HG03558 (cell line): Measurements from ENCODE around the gene OGDHL.
"Not testable (repeated sequence)": the region's sequence is repeated elsewhere in the genome, so short reads cannot be mapped to it uniquely, and the experiment has no call there.

ENCODE experiments used
- ATAC-seq: cut with Tn5 transposase; IDR thresholded peaks from one replicate; pipeline ENCODE4 v1.9.1; 2021; ENCODE audit warnings: moderate number of reproducible peaks; ENCODE audit not compliant: unreplicated experiment; ENCODE audit errors: extremely low read depth

Gene OGDHL

DNA sequence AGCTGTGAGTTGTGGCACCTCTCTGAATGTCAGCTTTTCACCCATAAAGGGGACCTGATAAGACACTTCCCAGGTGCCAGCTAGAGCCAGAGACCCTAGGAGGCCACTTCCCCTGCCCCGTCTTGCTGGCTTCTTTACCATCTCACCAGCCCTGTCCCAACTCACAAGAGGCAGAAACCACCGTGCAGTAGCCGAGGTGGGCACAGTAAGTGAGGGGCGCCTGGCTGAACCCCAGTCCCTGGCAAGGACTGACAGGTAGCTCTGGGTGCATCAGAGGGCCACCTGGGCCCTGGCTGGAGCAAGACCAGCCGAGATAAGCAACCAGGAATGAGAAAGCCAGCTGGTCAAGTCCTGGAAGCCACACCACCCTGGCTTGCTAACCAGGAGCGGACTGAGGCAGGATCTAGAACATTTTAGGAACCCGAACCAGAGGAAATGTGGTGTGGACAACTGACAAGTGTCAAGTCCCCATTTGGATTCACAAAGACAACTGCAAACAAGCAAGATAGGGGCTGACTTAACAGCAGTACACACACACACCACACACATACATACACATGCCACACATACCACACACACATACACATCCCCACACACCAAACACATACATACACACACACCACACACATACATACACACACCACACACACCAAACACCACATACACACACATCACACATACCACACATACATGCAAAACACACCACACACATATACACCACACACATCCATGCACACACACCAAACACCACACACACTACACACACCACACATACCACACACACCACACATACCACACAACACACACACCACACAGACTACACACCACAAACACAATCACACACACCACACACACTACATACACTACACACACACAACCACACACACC, 20.8 kb downstream of the OGDHL start:
- no peak for ATAC-seq

DNA sequence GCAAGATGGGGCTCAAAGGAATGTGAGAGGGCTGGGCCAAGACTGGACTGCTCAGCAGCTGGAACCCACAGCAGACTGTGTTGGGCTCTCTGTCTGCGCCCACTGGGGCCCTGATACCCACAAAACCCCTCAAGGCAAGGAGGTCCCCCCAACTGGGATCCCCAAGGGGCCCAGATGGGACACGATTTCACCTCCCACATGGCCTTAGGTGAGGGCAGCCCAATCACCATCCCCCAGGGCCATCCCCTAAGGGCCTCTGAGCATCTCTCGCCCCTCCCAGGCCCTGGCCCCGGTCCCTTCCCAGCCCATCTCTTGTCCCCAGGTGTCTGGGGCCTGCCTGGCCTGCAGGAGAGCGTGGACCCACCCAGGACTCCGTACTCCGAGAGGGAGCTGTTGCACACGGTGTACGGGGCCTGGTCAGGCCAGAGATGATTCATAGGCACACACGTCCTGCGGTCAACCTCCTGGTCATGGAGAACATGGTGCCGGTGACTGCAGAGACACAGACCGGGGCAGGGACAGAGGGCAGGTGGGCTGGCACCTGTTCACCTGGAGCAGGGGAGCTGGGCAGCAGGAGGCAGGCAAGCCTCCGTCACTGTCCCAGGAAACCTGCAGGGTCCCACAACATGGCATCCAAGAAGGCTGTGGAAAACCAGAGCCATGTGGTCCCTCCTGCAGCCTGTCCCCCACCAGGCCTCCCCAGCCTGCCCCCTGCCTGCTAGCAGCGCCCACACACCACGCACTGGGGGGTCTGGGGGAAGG, 21.6 kb downstream of the OGDHL start:
- ATAC-seq = no peak

DNA sequence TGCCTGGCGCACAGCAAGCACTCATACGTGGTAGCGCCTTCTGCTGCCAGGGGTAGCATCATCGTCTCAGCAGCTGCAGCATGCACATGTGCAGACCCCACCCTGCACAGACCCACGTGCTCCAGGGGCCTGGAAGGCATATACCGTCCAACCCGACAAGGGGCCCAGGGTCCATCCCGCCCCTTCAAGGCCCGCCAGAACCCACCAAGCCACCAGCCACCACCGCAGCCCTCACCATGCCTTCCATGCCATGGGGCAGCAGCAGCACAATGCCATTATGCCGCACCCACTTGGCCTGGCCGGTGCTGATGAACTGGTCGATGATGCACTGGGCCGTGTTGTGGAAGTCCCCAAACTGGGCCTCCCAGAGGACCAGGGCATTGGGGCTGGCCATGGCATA, 22.7 kb downstream of the OGDHL start:
- no peak for ATAC-seq

DNA sequence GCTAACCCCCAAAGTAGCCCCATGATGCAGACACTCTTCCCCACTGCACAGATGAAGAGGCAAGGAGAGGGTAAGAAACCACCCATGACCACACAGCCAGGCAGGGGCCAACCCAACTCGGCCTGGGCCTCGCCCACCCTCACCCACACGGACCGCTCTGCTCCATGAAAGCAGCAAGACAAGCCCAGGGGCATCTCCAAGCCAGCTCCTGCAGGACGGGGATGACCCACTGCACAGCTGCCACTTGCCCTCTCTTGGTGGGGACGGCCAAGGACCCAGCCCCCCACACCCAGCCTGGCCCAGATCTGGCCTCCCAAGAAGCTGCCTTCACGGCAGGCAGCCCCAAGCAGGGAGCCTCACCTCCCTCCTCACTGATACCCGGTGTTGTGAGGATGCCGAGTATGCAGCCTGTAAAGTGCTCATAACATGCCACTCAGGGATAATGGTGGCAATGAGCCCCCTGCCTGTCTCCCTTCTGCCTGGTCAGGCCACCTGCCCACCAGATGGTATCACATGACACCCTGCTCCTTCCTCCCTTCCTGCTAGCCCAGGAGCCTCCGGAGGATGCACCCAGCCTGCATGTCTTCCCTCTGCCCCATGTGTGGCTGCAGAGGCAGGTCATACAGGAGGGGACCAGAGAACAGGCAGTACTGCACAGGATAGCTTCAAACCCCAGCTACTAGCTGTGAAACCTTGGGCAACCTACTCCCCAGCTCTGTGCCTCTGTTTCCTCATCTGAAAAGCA, 23.3 kb downstream of the OGDHL start:
- no peak for ATAC-seq

DNA sequence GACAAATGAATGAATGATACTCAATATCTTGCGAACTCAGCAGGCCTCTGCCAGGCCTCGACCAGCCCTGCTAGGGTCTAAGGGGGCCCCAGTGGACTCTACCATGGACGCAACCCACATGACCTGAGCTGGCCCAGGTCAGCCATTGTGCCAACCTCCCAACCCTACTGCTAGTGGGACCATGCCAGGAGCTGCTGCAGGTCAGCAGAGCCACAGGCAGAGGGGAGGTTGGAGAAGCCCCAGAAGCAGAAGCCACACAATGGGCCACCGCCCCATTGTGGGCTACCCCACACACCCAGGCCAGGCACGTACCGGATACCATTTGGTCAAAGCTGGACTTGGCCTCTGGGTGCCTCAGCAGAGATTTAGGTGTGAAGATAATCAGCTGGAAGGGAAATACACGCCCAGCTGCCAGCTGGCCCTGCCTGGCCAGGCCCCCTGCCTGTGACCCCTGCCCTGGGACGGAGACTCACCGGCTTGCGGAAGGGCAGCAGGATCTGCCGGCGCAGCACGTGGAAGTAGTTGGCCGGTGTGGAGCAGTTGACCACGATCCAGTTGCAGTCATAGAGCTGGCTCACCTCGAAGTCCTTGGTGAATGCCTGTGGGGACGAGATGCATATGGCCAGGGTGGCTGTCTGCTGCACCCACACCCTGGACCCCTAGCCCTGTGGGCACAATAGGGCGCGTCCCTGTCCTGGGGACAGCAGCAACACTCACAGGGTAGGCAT, 24.5 kb downstream of the OGDHL start:
- ATAC-seq = no peak

DNA sequence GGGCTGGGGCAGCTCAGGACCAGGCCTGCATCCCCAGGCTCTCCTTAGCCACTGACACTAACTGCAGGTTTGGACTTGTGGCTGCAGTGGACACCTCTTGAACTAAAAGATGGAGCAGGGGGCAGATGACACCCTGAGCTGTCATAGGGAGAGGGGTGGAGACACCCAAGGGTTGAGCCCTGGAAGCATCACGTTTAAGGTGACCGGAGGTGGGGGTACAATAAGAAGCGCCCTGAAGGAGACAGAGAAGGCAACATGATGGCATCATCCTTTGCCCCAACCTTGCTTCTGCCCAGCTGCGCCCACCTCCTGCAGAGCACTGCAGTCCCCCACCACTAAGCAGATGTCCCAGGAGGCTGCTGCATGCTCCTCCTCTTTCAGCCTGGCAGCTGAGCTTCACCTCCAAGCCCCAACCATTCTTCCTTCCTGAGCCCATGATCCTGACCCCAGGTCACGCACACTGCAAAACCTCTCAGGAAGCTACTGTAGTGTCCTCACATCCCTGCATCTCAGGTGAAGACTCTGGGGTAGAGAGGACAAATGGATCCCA, 25.5 kb downstream of the OGDHL start:
- ATAC-seq = no peak

DNA sequence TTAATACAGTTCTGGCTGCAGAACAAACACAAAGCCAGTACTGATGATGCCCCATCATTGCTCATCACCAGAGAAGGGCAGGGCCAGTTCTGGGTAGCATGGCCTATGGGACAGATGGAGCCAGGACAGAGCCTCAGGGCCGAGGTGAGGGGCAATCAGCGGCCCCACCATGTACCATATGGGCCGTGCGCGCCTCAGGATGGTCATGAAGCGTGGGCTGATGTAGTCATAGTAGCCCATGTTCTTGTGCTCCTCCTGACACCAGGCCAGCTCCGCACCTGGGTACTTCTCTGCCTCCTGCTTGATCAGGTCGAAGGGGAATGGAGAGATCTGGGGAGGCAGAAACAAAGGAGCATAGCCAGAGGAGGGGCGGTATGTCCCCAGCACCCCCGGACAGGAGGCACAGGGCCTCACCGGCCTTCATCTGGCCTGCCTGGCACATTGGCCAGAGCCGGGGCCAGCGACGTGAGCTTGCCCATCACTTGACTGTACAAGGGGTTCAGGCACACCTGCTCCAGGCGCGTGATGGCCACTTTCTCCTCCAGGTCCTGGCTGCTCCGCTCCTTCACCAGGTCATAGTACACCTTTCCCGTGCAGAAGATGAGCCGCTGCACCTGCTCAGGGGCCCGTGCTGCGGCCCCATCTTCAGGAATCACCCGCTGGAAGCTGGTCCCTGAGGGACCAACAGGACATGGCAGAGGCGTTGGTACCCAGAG, 26.1 kb downstream of the OGDHL start:
- no peak for ATAC-seq

DNA sequence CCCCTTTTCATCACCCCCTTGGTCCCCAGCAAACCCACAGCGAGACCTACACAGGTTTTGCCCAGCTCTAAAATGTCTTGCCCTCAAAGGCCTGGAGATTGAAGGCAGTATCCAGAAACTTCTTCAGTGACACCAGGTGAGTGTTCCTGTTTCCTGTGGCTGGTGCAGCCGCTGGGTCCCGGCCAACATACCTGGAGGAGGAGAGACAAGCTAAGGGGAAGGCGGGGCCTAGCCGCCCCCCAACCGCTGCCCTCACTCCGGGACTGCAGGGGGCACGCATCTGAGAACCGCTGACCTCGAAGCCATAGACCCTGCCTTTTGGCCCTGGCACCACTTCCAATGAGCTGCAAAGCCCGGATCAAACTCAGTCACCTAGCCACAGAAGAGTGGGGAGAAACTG, 27.0 kb downstream of the OGDHL start:
- no peak for ATAC-seq

DNA sequence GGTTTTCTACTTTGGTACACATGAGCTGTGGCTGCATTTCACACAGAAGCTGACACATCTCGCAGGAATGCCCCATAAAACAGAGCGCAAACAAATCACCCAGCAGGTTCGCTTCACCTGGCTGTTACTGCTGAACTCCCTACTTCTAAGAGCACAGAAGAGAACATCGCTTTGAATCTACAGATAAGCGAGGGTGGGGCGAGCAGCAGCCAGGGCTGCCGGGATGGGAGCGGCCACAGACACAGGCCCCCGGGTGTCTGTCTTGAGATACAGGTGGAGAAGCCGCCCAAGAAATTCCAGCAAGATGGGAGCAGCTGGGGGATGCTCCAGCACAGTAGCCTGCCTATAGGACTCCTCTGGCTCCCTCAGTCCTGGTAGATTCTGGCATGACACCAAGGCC, 27.4 kb downstream of the OGDHL start:
- ATAC-seq = no peak

DNA sequence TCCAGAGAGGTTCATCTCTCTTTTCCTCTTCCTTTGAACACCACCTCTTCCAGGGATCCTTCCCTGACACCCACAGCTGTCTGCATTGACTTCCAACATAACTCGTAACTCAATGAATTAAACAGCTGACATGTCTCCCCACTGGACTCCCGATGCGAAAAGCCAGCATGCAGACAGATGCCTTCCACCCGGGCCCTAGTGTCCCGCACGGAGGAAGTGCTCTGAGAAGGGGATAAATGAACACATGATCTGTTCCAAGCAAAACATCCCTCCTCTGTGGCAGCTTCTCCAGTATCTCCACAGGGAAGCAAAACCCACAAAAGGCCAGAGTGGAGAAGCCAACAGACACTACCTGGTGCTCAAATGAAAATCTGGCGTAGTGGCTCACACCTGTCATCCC, 28.3 kb downstream of the OGDHL start:
- ATAC-seq = no peak

DNA sequence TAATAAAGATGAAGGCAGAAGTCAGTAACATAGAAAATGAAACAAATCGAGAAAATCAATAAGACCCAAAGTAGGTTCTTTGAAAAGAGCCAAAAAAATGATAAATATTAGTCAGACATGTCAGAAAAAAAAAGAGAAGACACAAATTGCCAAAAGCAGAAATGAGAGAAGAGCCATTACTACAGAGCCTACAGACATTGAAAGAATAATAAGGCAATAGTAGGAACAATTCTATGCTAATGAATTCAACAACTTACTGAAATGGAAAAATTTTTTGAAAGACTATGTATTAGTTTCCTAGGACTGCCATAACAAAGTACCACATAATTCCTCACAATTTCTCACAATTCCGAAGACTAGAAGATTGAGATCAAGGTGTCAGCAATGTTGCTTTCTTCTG, 35.5 kb downstream of the OGDHL start:
- ATAC-seq = no peak

DNA sequence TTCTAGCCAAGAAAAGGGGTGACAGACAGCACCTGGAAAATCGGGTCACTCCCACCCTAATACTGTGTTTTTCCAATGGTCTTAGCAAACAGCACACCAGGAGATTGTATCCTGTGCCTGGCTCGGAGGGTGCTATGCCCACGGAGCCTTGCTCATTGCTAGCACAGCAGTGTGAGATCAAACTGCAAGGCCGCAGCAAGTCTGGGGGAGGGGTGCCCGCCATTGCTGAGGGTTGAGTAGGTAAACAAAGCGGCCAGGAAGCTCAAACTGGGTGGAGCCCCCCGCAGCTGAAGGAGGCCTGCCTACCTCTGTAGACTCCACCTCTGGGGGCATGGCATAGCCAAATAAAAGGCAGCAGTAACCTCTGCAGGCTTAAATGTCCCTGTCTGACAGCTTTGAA, 47.0 kb downstream of the OGDHL start:
- ATAC-seq = not testable (repeated sequence)

DNA sequence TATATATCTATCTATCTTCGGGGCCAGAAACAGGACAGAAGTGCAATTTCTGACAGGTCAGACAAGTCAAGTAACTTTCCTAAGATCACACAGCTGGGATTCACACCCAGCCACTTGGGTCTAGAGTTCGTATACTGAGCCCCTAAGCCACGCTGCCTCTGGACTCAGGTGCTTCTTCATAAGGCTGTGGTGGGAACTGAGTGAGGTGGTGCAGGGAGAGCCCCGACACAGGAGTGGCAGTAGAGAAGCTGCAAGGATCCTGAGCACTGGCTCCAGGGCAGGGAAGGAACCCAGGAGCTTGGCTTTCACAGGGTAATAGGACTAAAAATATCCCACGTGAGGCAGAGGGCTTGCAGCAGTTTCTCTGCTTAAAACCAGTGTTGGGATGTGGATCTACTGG, 48.9 kb downstream of the OGDHL start:
- no peak for ATAC-seq

DNA sequence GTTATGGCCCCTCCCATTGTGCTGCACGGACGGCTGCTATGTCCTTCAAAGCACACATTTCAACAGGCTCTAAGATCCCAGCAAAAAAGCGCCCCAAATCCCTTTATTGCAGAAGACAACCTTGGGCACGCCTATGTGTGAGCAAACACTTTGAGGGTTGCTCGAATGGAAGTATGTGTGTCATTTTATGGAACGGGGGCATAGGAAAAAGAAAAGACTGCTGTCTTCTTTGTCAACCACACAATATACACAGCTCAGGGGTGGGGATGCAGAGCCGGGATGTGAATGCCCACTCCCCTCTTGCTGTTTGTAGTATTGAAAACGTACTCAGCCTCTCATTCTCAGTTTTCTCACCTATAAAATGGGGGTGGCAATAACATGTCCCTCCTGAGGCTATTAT, 50.6 kb downstream of the OGDHL start:
- no peak for ATAC-seq

DNA sequence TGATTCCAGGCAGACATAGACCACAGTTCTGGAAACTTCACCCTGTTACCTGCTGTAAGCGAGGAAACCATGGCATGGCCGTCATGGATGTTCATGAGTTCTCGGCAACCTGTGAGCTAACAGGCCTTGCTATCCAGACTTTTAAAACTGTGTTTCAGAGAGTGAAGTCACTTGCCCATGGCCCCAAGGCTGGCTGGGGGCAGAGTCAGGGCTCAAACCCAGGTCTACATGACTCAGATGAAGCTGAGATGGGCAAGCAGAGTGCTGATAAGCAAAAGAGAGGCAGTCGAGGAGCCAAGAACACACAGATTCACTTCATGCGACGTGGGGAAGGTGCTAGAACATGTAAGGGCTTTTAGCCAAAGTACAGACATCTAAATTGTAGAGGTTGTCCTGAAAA, 51.2 kb downstream of the OGDHL start:
- ATAC-seq = no peak

DNA sequence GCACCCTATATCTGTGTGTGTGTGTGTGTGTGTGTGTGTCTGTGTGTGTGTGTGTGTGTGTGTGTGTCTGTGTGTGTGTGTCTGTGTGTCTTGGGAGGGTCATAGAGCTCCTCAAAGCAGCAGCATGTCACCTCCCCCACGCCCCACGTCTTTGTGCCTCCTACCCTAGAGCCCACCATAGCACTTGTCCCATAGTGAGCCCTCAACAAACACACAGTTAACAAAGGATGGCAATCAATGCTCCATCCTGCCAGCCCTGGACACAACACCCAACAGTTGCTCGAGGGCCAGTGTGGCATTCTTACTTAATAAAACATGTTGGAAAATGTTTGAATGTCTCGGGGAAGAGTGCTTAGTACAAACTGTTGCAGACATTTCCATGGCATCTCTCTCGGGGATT, 52.2 kb downstream of the OGDHL start:
- no peak for ATAC-seq

DNA sequence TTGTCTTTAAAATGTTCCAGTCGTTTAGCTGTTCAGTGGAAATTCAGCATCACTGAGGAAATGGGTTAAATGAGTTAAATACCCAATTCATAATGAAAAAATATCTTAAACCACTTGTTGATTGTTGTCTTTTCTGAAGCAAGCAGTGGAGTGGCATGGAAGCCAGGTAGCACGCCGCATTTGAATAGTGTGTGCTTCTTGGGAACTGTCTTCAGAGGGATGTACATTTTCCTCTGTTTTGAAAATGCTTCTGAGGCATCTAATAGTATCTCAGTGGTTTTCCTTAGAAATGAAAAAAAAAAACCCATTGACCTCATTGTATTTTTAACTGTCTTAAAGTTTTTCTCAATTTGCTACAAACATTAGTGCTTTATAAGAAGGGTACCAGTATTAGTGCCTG, 54.5 kb downstream of the OGDHL start:
- no peak for ATAC-seq

DNA sequence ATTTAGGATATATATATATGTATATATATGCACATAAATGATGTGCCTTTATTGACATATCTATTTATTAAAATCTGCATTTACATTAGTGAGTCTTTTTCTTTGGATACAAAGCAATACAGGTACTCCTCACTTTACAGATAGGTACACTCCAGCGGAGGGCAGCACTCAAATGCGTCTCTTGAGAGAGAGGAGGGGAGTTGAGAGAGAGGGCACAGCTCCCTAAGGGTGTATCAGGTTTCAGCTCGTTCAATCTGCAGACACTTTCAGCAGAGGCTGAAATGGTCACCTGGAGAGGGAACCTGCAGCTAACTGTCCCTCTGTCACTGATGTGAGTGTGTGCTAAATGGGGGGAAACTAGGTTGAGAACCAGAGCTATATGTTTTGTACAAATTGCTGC, 61.1 kb downstream of the OGDHL start:
- no peak for ATAC-seq

DNA sequence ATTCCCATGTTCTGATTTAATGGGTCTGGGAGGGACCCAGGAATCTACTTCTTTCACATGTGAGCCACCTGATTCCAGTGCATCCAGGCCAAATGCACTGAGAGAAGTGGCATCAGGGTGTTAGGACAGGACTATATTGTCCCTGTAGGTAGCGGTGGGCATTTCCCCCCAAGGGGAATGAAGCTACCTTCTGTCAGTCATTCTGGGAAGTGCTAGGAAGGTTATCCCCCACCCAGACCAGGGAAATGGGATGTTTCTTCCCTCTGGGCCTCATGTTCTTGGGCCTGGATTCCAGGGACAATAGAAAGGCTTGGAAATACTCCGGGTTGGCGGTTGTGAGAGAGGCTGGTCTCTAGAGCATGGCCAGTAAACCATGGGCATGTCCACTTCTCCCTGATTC, 61.9 kb downstream of the OGDHL start:
- no peak for ATAC-seq
